Upper lobe of right lung (tissue), 1 donor: ENCODE data around the gene FOXN1. TPM values are rescaled to one million over a fixed set of nuclear protein-coding genes. Genes with fewer than 3 reads are reported as not detected.
"Not testable (repeated sequence)": the region's sequence is repeated elsewhere in the genome, so short reads cannot be mapped to it uniquely, and the experiment has no call there.

ENCODE experiments used
- ATAC-seq: fragments of 200-7000 bp; cut with Tn5 transposase; one replicate; pipeline ENCODE4 v1.9.1; 2020; ENCODE audit warnings: mild to moderate bottlenecking, moderate library complexity
- DNase-seq: peaks from one replicate; pipeline ENCODE4 v3.0.0-alpha.2; 2020
- H3K27ac ChIP-seq: fragments of 200-600 bp; one replicate; pipeline ENCODE4 v1.8.0; 2022
- H3K27me3 ChIP-seq: fragments of 200-600 bp; one replicate; pipeline ENCODE4 v1.8.0; 2022; ENCODE audit warnings: mild to moderate bottlenecking
- H3K36me3 ChIP-seq: fragments of 200-600 bp; one replicate; pipeline ENCODE4 v1.8.0; 2022
- H3K4me1 ChIP-seq: fragments of 200-600 bp; one replicate; pipeline ENCODE4 v1.8.0; 2022
- H3K4me3 ChIP-seq: fragments of 200-600 bp; one replicate; pipeline ENCODE4 v1.8.0; 2022; ENCODE audit warnings: mild to moderate bottlenecking
- H3K9me3 ChIP-seq: fragments of 200-600 bp; one replicate; pipeline ENCODE4 v1.8.0; 2022
- CTCF ChIP-seq: fragments of 200-600 bp; IDR thresholded peaks from one replicate; pipeline ENCODE4 v1.8.0; 2022; ENCODE audit warnings: antibody characterized with exemption
- intact Hi-C: fragments of 100-400 bp; cut with DNase I; formaldehyde crosslinking; loops from one replicate; pipeline ENCODE4 v1.11.0; 2022
- long read RNA-seq: library from polyadenylated mRNA; unstranded; transcript quantifications from one replicate; pipeline ENCODE4 v2.0.0, GENCODE V29; 2021
- total RNA-seq: library from RNA; stranded (reverse); fragmentation: NEBNext Ultra II Directional; extraction: Animal tissue kit (Norgen Biotek cat#: 25700); gene quantifications from one replicate; pipeline ENCODE4 v1.2.1, GENCODE V29; 2021
- donor health status: DM: no; HTN: yes; CAD: no; lungs with severe emphysema.

Gene FOXN1, protein sequence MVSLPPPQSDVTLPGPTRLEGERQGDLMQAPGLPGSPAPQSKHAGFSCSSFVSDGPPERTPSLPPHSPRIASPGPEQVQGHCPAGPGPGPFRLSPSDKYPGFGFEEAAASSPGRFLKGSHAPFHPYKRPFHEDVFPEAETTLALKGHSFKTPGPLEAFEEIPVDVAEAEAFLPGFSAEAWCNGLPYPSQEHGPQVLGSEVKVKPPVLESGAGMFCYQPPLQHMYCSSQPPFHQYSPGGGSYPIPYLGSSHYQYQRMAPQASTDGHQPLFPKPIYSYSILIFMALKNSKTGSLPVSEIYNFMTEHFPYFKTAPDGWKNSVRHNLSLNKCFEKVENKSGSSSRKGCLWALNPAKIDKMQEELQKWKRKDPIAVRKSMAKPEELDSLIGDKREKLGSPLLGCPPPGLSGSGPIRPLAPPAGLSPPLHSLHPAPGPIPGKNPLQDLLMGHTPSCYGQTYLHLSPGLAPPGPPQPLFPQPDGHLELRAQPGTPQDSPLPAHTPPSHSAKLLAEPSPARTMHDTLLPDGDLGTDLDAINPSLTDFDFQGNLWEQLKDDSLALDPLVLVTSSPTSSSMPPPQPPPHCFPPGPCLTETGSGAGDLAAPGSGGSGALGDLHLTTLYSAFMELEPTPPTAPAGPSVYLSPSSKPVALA
- 0.35 TPM for total RNA-seq
- long read RNA-seq = 0 reads

DNA sequence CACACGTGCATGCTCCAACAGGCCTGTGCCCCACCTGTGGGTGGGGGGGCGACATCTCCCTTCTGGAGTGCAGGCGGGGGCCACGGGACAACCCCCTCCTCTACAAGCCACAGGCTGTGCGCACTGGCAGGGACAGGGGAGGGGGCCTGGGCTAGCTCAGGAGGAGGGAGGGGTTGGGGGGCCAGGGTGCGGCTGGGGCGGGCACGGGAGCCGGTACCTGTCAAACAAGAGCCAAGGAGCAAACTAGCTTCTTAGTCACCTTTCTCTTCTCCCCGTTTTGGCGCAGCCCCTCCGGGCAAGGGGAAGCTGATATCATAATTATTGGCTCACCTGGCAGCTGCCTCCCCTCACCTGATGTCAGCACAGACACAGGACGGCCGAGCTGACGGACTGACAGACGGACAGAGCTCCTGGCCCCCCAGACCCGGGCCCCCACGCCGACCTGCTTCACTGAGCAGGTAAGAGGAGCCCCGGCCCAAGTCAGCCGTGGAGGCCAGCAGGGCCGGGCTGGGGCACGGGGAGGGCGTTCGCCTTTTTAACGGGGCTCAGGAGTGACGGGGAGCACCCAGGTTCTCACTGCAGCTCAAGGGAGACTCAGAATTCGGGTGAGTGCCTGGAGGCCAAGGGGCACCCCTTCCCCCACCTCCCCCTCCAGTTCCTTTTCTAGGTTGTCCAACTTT lies at the start of gene FOXN1:
TSS of gene FOXN1 (plus strand) at position 363 of the 680 bp plus-strand sequence. CDS start 17,622 bp downstream, outside the sequence.
- Histone ChIP-seq H3K27ac (no peak within 1 kb of the TSS), H3K27me3 (peaks cover 13% of the 10 kb centered on the region), H3K4me1 (no peaks in the 10 kb centered on the region), H3K4me3 (no peak within 1 kb of the TSS), H3K9me3 (no peaks in the 10 kb centered on the region), H3K36me3 (no peaks in the 10 kb centered on the region)
- TF ChIP-seq CTCF = no peak
- DNase-seq = no peak
- intact Hi-C loops = no loop called here
- no peak for ATAC-seq

DNA sequence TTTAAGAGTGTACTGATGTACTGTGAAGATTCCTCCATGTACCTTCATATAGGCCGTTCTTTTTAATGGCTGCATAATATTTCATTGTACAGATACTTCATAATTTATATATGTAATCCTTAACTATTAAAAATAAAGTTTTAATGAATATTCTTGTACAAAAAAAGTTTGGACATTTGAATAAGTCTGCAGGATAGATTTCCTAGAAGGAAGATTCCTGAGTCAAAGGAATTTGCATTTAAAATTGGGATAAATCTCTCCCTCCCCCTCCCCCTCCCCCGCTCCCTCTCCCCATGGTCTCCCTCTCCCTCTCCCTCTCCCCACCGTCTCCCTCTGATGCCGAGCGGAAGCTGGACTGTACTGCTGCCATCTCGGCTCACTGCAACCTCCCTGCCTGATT lies 48.3 kb upstream of the FOXN1 start:
- intact Hi-C loops = no loop called here
- DNase-seq (no peak), ATAC-seq (no peak)
- Histone ChIP-seq H3K4me3 (no peak overlapping the region), H3K27me3 (no peaks in the 10 kb centered on the region), H3K36me3 (no peaks in the 10 kb centered on the region), H3K9me3 (no peaks in the 10 kb centered on the region), H3K4me1 (no peaks in the 10 kb centered on the region), H3K27ac (no peak overlapping the region)
- TF ChIP-seq CTCF = no peak

- H3K4me1 ChIP-seq, H3K27me3 ChIP-seq, H3K9me3 ChIP-seq, ATAC-seq, H3K27ac ChIP-seq, DNase-seq, intact Hi-C loops, H3K4me3 ChIP-seq, H3K36me3 ChIP-seq: not testable (repeated sequence)
These were observed 47.3 kb upstream of the FOXN1 start for GRCh38 chr17:28458881-28459280.

DNA sequence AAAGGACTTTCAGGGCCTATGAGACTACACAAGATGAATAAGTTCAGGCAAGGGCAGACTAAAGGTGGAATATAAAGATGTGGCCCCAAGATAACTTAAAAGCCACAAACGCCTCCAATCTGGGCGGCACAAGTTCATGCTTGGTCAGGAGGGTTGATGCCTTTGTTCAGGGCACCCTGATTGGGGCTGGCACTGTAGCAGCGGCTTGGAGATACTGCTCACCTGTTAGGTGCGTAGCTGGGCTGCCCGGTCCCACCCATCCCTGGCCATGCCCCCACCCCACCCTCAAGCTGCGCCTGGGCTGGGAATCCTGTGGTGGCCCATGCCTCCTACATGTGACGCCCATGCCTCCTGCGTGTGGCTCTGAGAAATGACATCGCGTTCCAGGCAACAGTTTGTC lies 45.2 kb upstream of the FOXN1 start:
- Histone ChIP-seq H3K4me1 (no peaks in the 10 kb centered on the region), H3K27me3 (no peaks in the 10 kb centered on the region), H3K4me3 (no peak overlapping the region), H3K9me3 (no peaks in the 10 kb centered on the region), H3K27ac (no peak overlapping the region), H3K36me3 (no peaks in the 10 kb centered on the region)
- no peak for TF ChIP-seq CTCF
- DNase-seq (no peak), ATAC-seq (peak; percentile 36)
- intact Hi-C loops = no loop called here

GRCh38 chr17:28466001-28466400 lies 40.1 kb upstream of the FOXN1 start:
- H3K9me3 ChIP-seq = no peaks in the 10 kb centered on the region
- H3K27ac ChIP-seq = no peak overlapping the region
- H3K36me3 ChIP-seq = no peaks in the 10 kb centered on the region
- no peak overlapping the region for H3K4me3 ChIP-seq
- ATAC-seq (no peak), DNase-seq (no peak)
- no peak for TF ChIP-seq CTCF
- H3K4me1 ChIP-seq = no peaks in the 10 kb centered on the region
- intact Hi-C loops = no loop called here
- no peaks in the 10 kb centered on the region for H3K27me3 ChIP-seq
